Calu3 (cell line): ENCODE measurements around the gene NXPH4. TPM values are rescaled to one million over a fixed set of nuclear protein-coding genes. Genes with fewer than 3 reads are reported as not detected.

Source experiments
- BruUV-seq: library from RNA; stranded (reverse); fragments of 400-500 nt; replicated peaks from 2 replicates; lab custom pipeline; 2021; lab: Mats Ljungman, UMichigan
- CTCF ChIA-PET: fragments of 300-600 bp; sonication (Branson Sonifier 250); formaldehyde crosslinking; loops from one replicate; lab custom pipeline; 2022; ENCODE audit warnings: antibody characterized with exemption; lab: Charles Lee
- DNase-seq: peaks from one replicate; pipeline ENCODE4 v3.0.0; 2022
- H3K27ac Mint-ChIP-seq: one replicate; pipeline ENCODE4 v1.8.0; 2022; ENCODE audit warnings: mixed read lengths; ENCODE audit not compliant: unreplicated experiment
- H3K27me3 Mint-ChIP-seq: one replicate; pipeline ENCODE4 v1.8.0; 2022; ENCODE audit warnings: mixed read lengths; ENCODE audit not compliant: unreplicated experiment
- H3K36me3 Mint-ChIP-seq: one replicate; pipeline ENCODE4 v1.8.0; 2022; ENCODE audit warnings: mild to moderate bottlenecking, moderate library complexity, mixed read lengths; ENCODE audit not compliant: insufficient read depth, unreplicated experiment
- H3K4me1 Mint-ChIP-seq: one replicate; pipeline ENCODE4 v1.8.0; 2022; ENCODE audit warnings: mild to moderate bottlenecking, low read depth, mixed read lengths; ENCODE audit not compliant: unreplicated experiment
- H3K4me3 Mint-ChIP-seq: one replicate; pipeline ENCODE4 v1.8.0; 2022; ENCODE audit warnings: mild to moderate bottlenecking, low read depth, moderate library complexity, mixed read lengths; ENCODE audit not compliant: unreplicated experiment
- H3K9me3 Mint-ChIP-seq: one replicate; pipeline ENCODE4 v1.8.0; 2022; ENCODE audit warnings: low read depth, mixed read lengths; ENCODE audit not compliant: unreplicated experiment
- CTCF ChIP-seq: fragments of 200-600 bp; IDR thresholded peaks from one replicate; pipeline ENCODE4 v1.8.0; 2022; ENCODE audit warnings: antibody characterized with exemption; ENCODE audit not compliant: unreplicated experiment
- intact Hi-C: fragments of 100-400 bp; cut with micrococcal nuclease; formaldehyde crosslinking; loops from one replicate; pipeline ENCODE4 v1.10.0; 2022; ENCODE audit not compliant: unreplicated experiment
- total RNA-seq: library from RNA; stranded (reverse); gene quantifications from 2 replicates; pipeline ENCODE4 v1.2.3, GENCODE V29; 2022

Gene NXPH4
- total RNA-seq, 1 experiment from 2014 or later: 4.1 TPM

GRCh38 chr12:57254506-57255280 is 38.1 kb downstream of the NXPH4 start:
- CTCF ChIA-PET: no interaction called here
- TSS peak; percentile 76 for BruUV-seq

GRCh38 chr12:57255916-57256315 is 39.3 kb downstream of the NXPH4 start:
- H3K9me3 Mint-ChIP-seq: no peaks in the 10 kb centered on the region
- CTCF ChIA-PET: no interaction called here

More at GRCh38 chr12:57254506-57255280, 38.1 kb downstream of the NXPH4 start:
- no peak overlapping the region for H3K27ac Mint-ChIP-seq
- no peak overlapping the region for H3K4me3 Mint-ChIP-seq
- H3K4me1 Mint-ChIP-seq: no peaks in the 10 kb centered on the region
- H3K27me3 Mint-ChIP-seq: no peaks in the 10 kb centered on the region
- H3K9me3 Mint-ChIP-seq: no peaks in the 10 kb centered on the region
- intact Hi-C loops: no loop called here
- TF ChIP-seq CTCF: no peak
- H3K36me3 Mint-ChIP-seq: peaks cover 10% of the 10 kb centered on the region
- no peak for DNase-seq

GRCh38 chr12:57258977-57259970 is 42.7 kb downstream of the NXPH4 start:
- CTCF ChIA-PET: no interaction called here
- no peak overlapping the region for H3K4me3 Mint-ChIP-seq
- no peak overlapping the region for H3K27ac Mint-ChIP-seq
- no peaks in the 10 kb centered on the region for H3K9me3 Mint-ChIP-seq
- intact Hi-C loops: no loop called here
- H3K36me3 Mint-ChIP-seq: peaks cover 28% of the 10 kb centered on the region
- no peak for DNase-seq
- no peaks in the 10 kb centered on the region for H3K4me1 Mint-ChIP-seq
- no peak for TF ChIP-seq CTCF
- no peaks in the 10 kb centered on the region for H3K27me3 Mint-ChIP-seq
- no TSS peak for BruUV-seq

More at GRCh38 chr12:57255916-57256315, 39.3 kb downstream of the NXPH4 start:
- Mint-ChIP-seq H3K27me3 (no peaks in the 10 kb centered on the region), H3K4me1 (no peaks in the 10 kb centered on the region), H3K36me3 (peaks cover 17% of the 10 kb centered on the region), H3K4me3 (no peak overlapping the region), H3K27ac (no peak overlapping the region)
- TF ChIP-seq CTCF: no peak
- intact Hi-C loops: no loop called here
- BruUV-seq: no TSS peak
- no peak for DNase-seq

GRCh38 chr12:57260366-57260765 is 43.8 kb downstream of the NXPH4 start:
- Mint-ChIP-seq H3K4me1 (no peaks in the 10 kb centered on the region), H3K9me3 (no peaks in the 10 kb centered on the region), H3K4me3 (no peak overlapping the region), H3K36me3 (peaks cover 27% of the 10 kb centered on the region), H3K27me3 (no peaks in the 10 kb centered on the region), H3K27ac (no peak overlapping the region)
- BruUV-seq: no TSS peak
- intact Hi-C loops: no loop called here
- CTCF ChIA-PET: interaction anchor here (0.6 kb wide), 1 partner anchor 140 kb away, joined by 4 read pairs; no protein-coding TSS in a partner anchor
- no peak for TF ChIP-seq CTCF
- DNase-seq: no peak
